GM18858 (cell line): ENCODE results near the gene MICU2.
A peak's percentile ranks its signal among the peaks of the same experiment; 100 is the strongest.

Experiments
- ATAC-seq: cut with Tn5 transposase; IDR thresholded peaks from one replicate; pipeline ENCODE4 v1.9.1; 2021; ENCODE audit not compliant: unreplicated experiment

MICU2 gene

DNA sequence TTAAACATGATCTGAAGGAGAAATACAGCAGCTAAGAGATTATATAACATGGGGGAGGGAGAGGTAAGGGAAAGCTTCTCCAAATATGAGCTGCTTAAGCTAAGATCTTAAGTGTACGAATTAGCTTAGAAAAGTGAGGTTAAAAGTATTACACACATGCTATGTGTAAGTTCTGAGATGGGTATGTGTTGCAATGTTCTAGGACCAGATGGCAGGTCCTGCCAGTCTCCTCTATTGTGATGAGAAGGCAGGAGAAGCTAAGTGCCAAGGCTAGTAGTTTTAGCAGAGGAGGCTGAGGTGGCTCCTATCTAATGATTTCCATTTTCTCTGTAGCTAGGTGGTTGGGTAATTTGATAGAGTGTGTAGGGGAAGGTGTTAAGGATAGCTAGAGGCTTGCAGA, 57.6 kb downstream of the MICU2 start:
- ATAC-seq = no peak

DNA sequence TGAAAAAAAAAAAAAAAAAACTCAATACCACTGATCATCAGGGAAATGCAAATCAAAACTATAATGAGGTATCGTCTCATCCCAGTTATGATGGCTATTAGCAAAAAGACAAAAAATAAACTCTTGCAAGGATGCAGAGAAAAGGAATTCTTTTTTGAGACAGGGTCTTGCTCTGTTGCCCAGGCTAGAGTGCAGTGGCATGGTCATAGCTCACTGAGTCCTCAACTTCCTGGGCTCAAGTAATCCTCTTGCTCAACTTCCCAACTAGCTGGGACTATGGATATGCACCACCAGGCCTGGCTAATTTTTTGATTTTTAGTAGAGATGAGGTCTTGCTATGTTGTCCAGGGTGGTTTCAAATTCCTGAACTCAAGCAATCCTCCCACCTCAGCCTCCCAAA, 59.5 kb downstream of the MICU2 start:
- no peak for ATAC-seq

DNA sequence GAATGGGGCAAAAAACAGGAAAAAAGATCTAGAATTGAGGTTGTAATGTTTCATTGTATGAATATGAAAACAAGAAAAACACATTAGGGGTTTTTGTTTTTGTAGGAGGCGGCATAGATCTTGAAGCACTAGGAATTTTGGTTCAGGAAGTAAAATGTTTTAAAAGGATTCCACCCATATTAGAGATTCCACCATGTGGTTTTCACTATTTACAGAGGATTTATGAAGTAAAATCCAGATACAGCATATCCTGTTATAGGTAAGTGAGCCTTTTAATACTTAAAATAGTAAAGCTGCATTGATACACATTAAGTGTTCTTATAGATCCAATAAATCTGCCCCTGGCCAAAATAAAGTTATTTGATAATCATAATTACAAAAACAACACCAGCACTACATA, 61.4 kb downstream of the MICU2 start:
- no peak for ATAC-seq

DNA sequence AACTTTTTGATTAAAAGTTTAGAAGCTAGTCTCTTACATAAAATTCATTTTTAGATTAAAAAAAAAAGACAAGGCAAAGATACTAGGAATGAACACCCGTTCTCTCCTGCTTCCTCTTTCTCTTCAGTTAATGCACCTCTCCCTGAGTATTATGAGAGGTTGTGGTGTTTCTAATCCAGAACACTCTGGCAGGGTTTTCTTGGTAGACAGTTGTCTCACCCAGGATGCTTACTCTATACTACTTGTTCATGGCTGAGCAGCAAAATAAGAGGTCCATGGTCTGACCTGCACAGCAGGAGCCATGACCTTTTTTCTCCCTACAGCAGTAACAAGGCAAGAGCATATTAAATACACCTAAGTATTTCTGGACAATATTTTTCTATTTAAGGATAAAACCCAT, 62.0 kb downstream of the MICU2 start:
- ATAC-seq = peak; percentile 59

DNA sequence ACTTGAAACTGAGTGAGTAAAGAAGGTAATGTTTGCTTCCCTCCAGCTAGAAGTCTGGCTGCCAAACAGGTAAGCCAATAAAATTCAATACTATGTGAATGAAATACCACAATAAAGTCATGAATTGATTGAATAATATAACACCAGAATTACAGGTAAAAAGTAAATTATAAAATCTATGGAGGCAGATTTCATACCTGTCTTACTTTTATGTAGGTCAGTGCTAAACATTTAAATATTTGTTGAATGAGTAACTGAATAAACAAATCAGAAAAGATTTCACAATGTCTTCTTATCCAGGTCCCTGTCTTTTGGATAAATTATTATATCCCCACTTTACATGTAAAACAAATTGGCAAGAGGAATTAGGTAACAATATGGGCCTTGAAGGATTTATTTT, 62.7 kb downstream of the MICU2 start:
- no peak for ATAC-seq

DNA sequence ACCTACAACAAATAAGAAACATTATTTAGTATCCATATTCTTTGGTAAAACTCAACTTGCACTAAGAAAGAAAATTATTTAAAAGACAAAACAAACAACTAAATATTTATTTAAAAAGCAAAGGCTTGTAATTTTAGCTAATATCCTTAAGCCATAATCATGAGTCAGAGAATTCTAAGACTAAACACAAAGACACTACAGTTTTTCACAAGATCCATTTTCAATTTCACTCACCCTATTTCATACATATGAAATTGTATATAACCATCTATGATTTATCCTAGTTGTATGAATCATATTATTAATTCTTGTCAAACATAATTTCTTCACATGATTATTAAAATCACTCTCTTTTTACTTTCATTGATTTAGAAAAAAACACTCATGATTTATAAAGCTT, 64.3 kb downstream of the MICU2 start:
- ATAC-seq = no peak

DNA sequence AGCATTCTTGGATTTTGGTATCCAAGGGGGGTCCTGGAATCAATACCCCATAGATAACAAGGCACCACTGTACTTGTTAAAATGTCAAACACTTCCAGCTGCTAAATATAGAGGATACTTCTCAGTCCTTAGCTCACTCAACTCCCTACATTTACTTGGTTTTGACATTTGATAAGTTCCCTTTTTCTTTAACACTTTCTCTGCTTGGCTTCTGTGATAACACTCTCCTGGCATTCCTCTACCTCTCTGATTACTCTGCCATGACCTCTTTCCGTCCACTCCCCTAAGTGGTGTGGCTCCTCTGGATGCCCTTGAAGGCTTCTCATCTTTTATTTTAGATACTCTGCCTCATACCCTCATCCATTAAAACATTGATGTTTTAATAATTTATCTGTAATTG, 65.2 kb downstream of the MICU2 start:
- no peak for ATAC-seq

DNA sequence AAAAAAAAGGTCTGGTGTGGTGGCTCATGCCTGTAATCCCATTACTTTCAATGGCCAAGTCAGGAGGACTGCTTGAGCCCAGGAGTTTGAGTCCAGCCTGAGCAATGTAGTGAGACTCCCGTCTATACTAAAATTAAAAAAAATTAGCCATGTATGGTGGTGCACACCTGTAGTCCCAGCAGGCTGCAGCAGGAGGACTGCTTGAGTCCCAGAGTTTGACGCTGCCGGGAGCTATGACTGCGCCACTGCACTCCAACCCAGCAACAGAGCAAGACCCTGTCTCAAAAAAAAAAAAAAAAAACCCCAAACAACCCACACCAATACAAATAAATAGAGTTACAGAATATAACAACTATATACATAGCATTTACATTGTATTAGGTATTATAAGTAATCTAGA, 65.7 kb downstream of the MICU2 start:
- ATAC-seq = no peak

DNA sequence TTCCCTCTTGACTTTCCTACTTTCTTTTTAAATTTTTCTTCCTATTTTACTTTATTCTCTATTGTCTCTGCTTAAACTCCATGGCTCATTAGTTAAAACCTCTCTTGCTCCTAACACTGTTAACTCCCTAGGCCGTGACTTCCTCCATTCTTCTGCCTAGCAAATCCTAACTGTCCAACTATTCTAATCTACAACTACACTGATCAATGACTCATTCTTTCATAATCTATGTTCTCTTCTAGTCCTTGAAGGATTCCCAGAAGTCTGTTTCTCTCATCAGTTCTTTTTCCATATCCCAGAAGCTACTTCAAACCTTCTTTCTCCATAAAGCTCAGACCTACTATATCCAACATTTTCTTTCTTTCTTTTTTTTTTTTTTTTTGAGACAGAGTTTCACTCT, 66.9 kb downstream of the MICU2 start:
- ATAC-seq = no peak

DNA sequence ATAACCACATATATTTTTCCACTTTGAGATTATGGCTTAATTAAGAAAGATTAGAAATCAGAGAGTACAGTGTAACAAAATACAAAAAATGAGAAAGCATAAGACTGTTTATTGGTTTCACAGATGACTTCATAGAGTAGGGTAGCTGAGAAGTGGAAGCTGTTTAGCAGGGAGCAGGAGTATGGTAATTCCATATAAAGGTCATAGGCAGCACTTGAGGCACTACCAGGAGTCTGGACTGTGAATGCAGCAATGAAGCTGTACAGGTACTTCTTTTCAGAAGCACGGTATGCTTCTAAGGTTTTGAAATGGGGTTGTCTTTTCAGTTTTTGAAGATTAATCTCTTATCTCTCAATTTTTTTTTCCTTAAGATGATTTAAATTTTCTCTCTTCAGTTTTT, 69.2 kb downstream of the MICU2 start:
- ATAC-seq = no peak

DNA sequence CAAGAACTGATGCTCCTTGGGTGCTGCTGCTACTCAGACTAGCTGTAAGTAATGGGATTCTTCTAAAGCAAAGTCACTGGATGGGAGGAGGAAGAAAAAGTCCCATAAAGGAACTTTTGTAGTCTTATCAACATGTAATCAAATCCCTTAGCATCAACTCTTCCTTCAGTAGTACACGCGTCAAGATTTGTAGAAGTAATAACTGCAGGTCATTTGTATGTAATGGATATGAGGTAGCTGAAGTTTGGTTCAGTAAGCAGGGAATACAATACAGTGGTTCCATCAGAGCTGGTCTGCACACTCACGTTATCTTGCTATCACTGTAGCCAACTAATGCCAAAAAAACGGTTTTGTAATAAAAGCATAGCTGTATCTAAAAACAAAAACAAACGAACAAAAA, 72.5 kb downstream of the MICU2 start:
- ATAC-seq = no peak

DNA sequence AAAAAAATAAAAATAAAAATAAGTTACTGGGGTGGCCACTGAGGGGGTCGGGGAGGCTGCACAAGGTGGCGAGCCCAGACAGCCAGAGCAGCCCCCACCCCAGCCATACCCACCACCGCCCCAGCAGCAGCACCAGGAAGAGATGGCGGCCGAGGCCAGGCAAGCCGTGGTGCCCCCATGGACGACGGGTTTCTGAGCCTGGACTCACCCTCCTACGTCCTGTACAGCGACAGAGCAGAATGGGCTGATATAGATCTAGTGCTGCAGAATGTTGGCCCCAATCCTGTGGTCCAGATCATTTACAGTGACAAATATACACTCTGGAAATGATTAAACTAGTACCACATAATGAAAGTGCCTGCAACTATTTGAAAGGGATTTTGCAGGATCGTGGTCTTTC, 73.3 kb downstream of the MICU2 start:
- no peak for ATAC-seq

DNA sequence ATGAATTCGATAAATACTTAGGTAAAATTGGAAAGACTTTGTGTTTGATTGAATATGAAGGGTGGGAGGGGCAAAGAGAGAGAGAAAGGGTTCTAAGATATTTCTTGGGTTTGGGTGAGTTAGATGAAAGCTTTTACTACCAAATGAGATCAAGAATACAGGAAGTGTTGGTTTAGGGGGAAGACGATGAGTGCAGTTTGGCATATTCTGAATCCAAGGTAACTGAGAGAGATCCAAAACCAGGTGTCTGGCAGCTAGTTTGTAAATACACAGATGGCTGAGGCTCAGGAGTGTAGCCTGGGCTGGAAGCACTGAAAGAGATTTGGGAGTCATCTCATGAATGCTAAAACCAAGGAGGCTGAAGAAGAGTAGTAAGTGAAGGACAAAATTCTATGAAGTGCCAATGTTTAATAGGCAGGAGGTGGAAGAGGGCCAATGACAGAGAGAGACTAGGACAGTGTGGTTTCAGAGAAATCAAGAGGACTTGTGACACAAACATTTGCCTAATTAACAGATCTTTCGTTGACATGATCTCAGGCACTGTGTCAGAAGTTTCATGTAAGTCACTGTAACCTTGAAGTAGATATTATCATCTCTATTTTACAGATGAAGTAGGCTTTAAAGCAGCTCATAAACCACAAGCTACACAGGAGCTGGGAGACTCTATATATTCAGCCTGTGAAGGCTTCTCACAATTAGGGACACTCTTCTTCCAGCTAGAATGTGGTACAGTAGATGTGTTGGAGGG, 74.7 kb downstream of the MICU2 start:
- ATAC-seq = no peak

DNA sequence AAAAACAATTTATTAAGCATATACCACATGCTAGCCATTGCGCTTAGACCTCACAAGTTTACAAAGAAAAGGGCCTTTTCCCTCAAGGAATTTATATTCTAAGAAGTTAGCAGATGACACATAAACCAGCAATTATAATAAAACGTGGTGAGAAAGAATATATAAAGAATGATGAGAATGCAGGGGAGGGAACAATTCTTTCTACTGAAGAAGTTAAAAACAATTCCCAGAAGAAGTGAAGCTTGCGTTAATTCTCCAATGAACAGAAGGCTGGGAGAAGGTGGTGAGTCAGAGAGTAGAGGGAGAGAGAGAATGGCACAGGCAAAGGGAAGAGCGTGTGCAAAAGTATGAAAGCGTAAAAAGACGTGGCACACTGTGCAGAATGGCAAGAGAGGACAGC, 75.4 kb downstream of the MICU2 start:
- ATAC-seq = no peak

DNA sequence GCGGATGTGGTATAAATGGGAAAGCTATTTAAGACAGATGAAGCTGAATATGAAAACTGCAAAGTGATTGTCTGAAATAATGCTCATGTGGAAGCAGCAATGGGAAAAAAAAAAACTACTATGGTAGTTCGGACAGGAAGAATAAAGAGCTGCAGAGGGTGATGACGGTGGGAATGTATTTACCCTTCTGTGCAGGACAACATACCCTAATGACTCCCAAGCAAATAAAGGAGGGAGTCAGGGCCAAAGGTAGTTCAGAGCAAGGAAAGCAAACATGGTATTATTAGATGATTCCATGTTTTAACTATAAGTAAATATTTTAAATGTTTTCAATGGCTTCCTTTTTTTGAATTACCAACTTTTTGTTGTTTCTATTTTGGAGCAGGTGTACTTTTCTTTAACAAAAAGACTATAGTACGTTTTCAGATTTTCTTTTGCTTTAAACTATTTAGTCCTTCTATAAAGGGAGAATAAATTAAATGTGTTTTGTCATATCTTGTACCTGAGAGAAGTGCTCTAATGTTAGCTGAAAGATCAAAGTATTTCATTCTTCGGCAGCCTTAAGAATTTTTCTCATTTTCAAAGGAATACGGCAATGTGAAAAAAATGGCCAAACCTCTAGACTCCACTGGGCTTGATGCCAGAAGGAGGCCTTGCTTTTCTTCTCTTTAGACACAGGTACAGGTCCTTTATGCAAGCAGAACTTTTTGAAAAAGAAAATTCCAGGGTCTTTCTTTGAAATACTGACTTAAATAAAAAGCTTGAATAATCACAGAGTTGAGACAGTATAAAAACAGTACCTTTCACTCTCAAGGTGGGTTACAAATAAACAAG, 77.0 kb downstream of the MICU2 start:
- ATAC-seq = no peak

DNA sequence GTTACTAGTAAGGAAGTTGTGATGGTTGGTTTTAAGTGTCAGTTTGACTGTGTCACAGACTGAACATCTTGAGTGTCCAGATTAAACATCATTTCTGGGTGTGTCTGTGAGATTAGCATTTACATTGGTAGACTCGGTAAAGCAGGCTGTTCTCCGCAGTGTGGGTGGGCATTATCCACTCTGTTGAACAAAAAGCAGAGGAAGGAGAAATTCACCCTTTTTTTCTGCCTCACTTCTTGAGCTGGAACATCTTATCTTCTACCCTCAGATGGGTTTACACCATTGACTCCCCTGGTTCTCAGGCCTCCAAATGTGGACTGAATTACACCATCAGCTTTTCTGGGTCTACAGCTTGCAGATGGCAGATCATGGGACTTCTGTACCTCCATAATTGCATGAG, 81.1 kb downstream of the MICU2 start:
- ATAC-seq = no peak

DNA sequence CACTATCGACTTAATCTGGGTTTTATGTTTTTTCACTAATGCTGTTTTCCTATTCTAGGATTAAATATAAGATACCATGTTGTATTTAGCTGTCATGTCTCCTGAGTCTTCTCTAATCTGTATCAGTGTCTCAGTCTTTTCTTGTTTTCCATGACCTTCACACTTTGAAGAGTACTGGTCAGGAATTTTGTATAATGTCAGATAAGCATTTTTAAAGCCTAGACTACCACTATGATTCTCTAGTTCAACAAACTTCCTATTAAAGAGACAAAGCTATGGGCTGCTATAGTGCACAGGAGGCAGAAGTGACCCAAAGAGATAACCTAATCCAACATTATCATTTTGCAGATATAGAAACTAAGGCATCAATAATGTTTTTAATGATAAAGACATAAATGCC, 81.8 kb downstream of the MICU2 start:
- ATAC-seq = no peak

DNA sequence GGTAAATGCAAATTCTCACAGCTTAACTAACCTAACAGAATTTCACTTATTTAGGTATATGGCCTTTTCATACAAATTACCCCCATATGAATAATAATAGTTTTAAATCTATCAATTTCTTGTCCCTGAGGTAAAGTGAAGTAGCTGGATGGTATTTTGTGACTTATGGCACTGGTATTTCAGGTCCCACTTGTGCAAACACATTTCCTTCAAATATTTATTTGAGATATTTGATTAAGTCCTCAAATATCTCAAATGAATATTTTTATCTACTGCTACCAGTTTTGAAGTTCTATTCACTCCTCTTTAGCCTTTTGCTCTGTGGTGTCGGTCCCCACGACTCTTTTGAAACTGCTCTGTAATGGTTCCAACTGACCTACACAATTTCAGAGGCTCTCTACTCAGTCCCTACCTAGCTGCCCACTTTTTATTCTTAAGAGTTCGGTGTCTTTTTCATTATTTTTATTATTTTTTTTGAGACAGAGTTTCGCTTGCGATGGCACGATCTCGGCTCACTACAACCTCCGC, 85.3 kb downstream of the MICU2 start:
- ATAC-seq = no peak

DNA sequence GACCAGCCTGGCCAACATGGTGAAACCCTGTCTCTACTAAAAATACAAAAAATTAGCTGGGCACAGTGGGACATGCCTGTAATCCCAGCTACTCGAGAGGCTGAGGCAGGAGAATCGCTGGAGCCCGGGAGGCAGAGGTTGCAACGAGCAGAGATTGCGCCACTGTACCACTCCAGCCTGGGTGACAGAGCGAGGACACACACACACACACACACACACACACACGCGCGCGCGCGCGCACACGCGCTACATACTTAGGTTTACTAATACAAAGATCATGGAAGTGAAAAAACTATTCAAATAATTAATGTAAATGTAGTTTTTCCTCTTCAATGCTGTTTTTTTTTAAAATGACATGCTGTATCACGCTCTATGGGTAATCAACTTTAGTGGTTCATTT, 86.4 kb downstream of the MICU2 start:
- ATAC-seq = no peak

DNA sequence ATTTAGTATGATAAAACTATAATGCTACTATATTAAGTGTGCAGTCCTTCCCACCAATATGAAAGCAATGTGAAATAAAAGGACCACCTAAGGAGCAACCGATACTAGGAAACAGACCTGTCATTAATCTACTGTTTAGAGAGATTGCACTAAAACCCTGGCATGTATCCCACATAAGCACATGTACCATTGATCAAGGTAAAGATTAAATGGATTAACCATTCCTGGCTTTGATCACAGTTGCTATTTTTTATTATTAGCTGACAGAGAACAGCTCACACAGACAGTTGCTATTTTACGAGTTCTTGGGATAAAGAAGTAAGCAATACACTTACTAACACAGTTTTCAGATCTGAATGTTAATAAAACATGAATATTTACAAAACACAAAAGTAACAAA, 87.2 kb downstream of the MICU2 start:
- no peak for ATAC-seq

DNA sequence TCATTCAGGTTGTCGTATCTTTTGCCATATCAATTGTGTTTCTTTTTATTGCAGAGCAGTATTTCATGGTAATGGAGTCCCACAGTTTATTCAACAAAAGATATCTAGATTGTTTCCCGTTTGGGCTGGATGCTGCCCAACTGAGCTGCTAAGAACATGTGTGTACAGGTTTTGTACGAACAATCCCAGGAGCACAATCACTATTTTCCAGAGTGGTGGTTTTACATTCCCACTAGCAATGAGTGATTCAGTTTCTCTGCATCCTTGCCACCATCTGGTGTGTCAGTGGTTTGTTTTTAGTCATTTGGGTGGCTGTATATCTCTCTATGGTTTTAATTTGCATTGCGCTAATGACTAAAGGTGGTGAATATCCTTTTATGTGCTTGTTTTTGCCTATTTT, 92.1 kb downstream of the MICU2 start:
- no peak for ATAC-seq

DNA sequence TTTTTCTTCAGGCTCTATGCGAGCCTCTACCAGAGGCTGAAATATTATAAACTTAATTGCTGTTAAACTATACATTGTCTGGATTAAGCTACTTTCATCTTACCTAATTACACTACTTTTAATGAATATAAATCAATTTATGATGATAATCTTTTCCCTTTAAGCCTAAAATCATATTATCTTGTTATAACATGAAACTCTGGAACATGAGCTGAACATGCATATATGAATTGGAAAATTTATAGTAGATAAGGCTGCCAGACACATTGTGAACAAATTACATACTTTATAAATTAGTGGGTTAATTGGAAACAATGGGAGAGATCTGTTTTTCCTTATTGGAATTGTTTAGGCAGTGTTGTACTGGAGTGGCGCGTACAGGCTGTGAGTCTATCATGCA, 99.6 kb downstream of the MICU2 start:
- no peak for ATAC-seq
